K562 (cell line): ENCODE data around the gene SNTG2. TPM values are rescaled to one million over a fixed set of nuclear protein-coding genes. Genes with fewer than 3 reads are reported as not detected.

ENCODE experiments used
- ATAC-seq: fragments of 200-7000 bp; cut with Tn5 transposase; 3 replicates; pipeline ENCODE4 v1.9.1; 2020; ENCODE audit warnings: moderate library complexity
- BruUV-seq: library from RNA; stranded (reverse); fragments of 400-500 nt; replicated peaks from 2 replicates; lab custom pipeline; 2021; lab: Mats Ljungman, UMichigan
- CTCF ChIA-PET: fragments of 300-600 bp; formaldehyde crosslinking; extraction: SDS; loops from one replicate; lab custom pipeline; 2021; ENCODE audit warnings: low intra/inter-chr PET ratio; lab: Yijun Ruan, JAX
- POLR2A ChIA-PET: fragments of 300-600, 350-650 bp; sonication (Branson Sonifier 250); formaldehyde crosslinking; extraction: SDS; loops from one replicate; lab custom pipeline; 2021; ENCODE audit warnings: antibody characterized with exemption, inconsistent platforms; lab: Yijun Ruan, JAX
- DNase-seq, 4 experiments: peaks; one replicate each; pipeline versions ENCODE4 v3.0.0 to v3.0.0-alpha.2; 2011 to 2018; ENCODE audit warnings: low spot score in 3 of 4, mixed read lengths in 3 of 4; ENCODE audit errors: extremely low read depth in 1 of 4
- FAIRE-seq: peaks from 2 replicates; lab custom pipeline; 2011; peaks lifted over from hg19 to GRCh38; lab: Jason Lieb, UNC
- H2AFZ ChIP-seq: 2 replicates; pipeline ENCODE4 v1.6.0; 2011; ENCODE audit warnings: low read depth, low read length, control low read depth, inconsistent platforms
- H3K27ac ChIP-seq: fragments of 200-600 bp; 3 replicates; pipeline ENCODE4 v1.8.0; 2011; ENCODE audit warnings: low read depth, mild to moderate bottlenecking, control low read depth, inconsistent platforms, low read length, moderate library complexity, mixed read lengths; ENCODE audit errors: extremely low read depth
- H3K27me3 ChIP-seq, 2 experiments: fragments of 300-600 bp in 1 of 2; 2 replicates in 1 of 2; 3 replicates in 1 of 2; pipeline versions ENCODE4 v1.6.0 to v1.8.0; 2011; ENCODE audit warnings: inconsistent platforms in 2 of 2, low read length in 2 of 2, mild to moderate bottlenecking in 1 of 2, mixed read lengths in 1 of 2, moderate library complexity in 1 of 2; ENCODE audit not compliant: control insufficient read depth in 2 of 2, insufficient read depth in 2 of 2
- H3K36me3 ChIP-seq: fragments of 300-600 bp; 3 replicates; pipeline ENCODE4 v1.8.0; 2011; ENCODE audit warnings: mild to moderate bottlenecking, low read length, inconsistent platforms; ENCODE audit not compliant: control insufficient read depth, insufficient read depth
- H3K4me1 ChIP-seq, 2 experiments: fragments of 200-600 bp in 1 of 2; replicated peaks in 1 of 2; 2 replicates in 1 of 2; 3 replicates in 1 of 2; pipeline versions ENCODE4 v1.5.1 to v1.8.0; 2011; ENCODE audit warnings: inconsistent platforms in 2 of 2, low read length in 2 of 2, mild to moderate bottlenecking in 1 of 2, mixed read lengths in 1 of 2, moderate library complexity in 1 of 2; ENCODE audit not compliant: control insufficient read depth in 2 of 2, insufficient read depth in 2 of 2
- H3K4me2 ChIP-seq: 2 replicates; pipeline ENCODE4 v1.6.1; 2011; ENCODE audit warnings: low read length, control low read depth, inconsistent platforms, mixed read lengths; ENCODE audit not compliant: insufficient read depth
- H3K4me3 ChIP-seq: fragments of 200-600 bp; sonication (generic), shearing (Covaris generic); 2 replicates; pipeline ENCODE4 v1.5.1; 2016; ENCODE audit warnings: control low read depth, inconsistent platforms
- H3K79me2 ChIP-seq: fragments of 200-600 bp; 3 replicates; pipeline ENCODE4 v1.8.0; 2011; ENCODE audit warnings: low read length, inconsistent platforms; ENCODE audit not compliant: control insufficient read depth, insufficient read depth
- H3K9ac ChIP-seq, 2 experiments: 2 replicates each; pipeline versions ENCODE4 v1.6.0 to v1.6.1; 2011; ENCODE audit warnings: low read depth in 2 of 2, low read length in 2 of 2, control low read depth in 1 of 2, inconsistent platforms in 1 of 2, mild to moderate bottlenecking in 1 of 2, mixed read lengths in 1 of 2; ENCODE audit not compliant: insufficient read depth in 1 of 2
- H3K9me1 ChIP-seq: one replicate; pipeline ENCODE4 v1.6.0; 2011; ENCODE audit warnings: inconsistent platforms, mild to moderate bottlenecking, low read length, moderate library complexity; ENCODE audit not compliant: control insufficient read depth, insufficient read depth
- H3K9me3 ChIP-seq: replicated peaks from 2 replicates; pipeline ENCODE4 v1.5.1; 2011; ENCODE audit warnings: low read depth, low read length, inconsistent platforms; ENCODE audit not compliant: control insufficient read depth, insufficient read depth
- H4K20me1 ChIP-seq: replicated peaks from 2 replicates; pipeline ENCODE4 v1.6.1; 2011; ENCODE audit warnings: low read length, inconsistent platforms, mixed read lengths; ENCODE audit not compliant: control insufficient read depth, insufficient read depth
- CBFB ChIP-seq: sonication (generic); formaldehyde crosslinking; IDR thresholded peaks from 2 replicates; pipeline ENCODE4 v1.4.0; 2020; ENCODE audit warnings: mild to moderate bottlenecking, missing genetic modification reagents
- GABPB1 ChIP-seq: sonication (generic); formaldehyde crosslinking; IDR thresholded peaks from 2 replicates; pipeline ENCODE4 v1.8.0; 2022; ENCODE audit warnings: mild to moderate bottlenecking, missing genetic modification reagents
- SMAD1 ChIP-seq: fragments of 150-350 bp; IDR thresholded peaks from 2 replicates; pipeline ENCODE4 v1.6.1; 2014; ENCODE audit warnings: low read length, low read depth; ENCODE audit not compliant: partially characterized antibody
- ZNF316 ChIP-seq: fragments of 450-650 bp; IDR thresholded peaks from 2 replicates; pipeline ENCODE4 v1.6.1; 2016
- WGBS: fragments of 100-300 bp; shearing (Covaris generic); methylation state at CpG from one replicate; pipeline ENCODE4 v1.1.6; 2016; ENCODE audit warnings: low coverage, mixed read lengths; ENCODE audit not compliant: insufficient coverage; ENCODE audit errors: missing lambda C conversion rate; 5-methylcytosine and 5-hydroxymethylcytosine counted together
- in situ Hi-C: fragments of 300-500 bp; cut with MboI; formaldehyde crosslinking; loops from 4 replicates; pipeline ENCODE4 v1.15.0; 2018; ENCODE audit warnings: inconsistent platforms, mixed read lengths
- intact Hi-C: fragments of 100-400 bp; cut with micrococcal nuclease; formaldehyde crosslinking; loops from 2 replicates; pipeline ENCODE4 v1.14.2; 2022
- polyA plus RNA-seq, 8 experiments: library from polyadenylated mRNA; depleted of rRNA in 4 of 8; stranded (reverse) in 5 of 8; unstranded in 3 of 8; fragments of >200 nt; fragmentation: Nextera tagmentation in 2 of 8; fragmentation: Illumina TruSeq in 1 of 8; extraction: Ambion mirVana in 2 of 8; extraction: Trizol in 1 of 8; gene quantifications; 2 replicates each; pipeline versions ENCODE4 v1.2.1 to v1.2.3, GENCODE V29; 2011 to 2014; ENCODE audit warnings: inconsistent platforms in 1 of 8, missing spikeins in 1 of 8
- total RNA-seq, 7 experiments: library from RNA; depleted of rRNA in 6 of 7; stranded (reverse); fragments of >200 nt in 6 of 7; fragmentation: Illumina TruSeq in 2 of 7; extraction: Trizol in 2 of 7; gene quantifications; 2 replicates each; pipeline versions ENCODE4 v1.2.1 to v1.2.3, GENCODE V29; 2011 to 2021; ENCODE audit warnings: low replicate concordance in 1 of 7
- TF ChIP-seq, protein P1 (sequence below): fragments of 450-650 bp; IDR thresholded peaks from 2 replicates; pipeline ENCODE4 v1.6.1; 2016; ENCODE audit warnings: mild to moderate bottlenecking, moderate library complexity

The SNTG2 gene
- total and polyA plus RNA-seq, 9 of the 15 experiments (the other 6 are each of a cell fraction or from before 2014, with no cell fraction given), result not detected

DNA sequence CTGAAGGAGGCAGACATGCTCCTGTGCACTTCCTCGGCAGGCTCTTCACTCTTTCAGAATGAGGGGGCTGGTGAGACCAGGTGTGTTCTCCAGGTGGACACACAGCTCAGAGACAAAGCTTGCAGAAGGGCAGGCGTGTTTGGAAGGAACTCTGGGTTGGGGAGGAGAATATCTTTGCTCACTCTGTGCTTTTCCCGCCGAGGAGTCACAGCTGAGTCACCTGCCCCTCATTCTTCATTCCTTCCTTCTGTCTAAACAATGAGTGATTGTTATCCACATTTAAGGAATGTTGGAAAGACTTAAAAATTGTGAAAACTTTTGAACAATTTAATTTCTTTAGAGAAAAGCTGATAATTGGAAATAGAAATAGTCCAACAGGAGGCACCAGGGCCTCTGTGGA, 336.3 kb downstream of the SNTG2 start (continued):
- no peak for TF ChIP-seq GABPB1 (CRISPR knock-in tag)

DNA sequence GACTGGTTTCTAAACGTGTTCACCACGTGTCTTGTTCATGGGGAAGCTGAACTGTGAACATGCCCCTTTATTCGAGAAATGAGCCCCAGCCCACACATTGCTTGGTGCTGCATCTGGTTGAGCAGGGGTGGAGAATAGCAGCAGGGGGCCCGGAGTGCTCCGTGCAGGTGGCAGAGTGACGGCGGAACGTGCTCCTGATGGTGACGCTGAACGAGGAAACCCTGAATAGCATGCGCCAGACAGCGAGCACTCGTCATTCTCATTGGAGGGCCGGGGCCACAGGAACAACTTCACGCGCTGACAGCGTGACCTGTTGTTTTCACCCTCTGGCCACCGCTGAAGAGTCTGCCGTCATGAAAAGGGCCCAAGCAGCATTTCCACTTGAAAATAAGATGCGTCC, 336.8 kb downstream of the SNTG2 start:
- H4K20me1 ChIP-seq, result no peaks in the 10 kb centered on the region
- in situ Hi-C loops, result no loop called here
- DNase-seq (no peak), ATAC-seq (no peak), FAIRE-seq (no peak)
- H3K79me2 ChIP-seq, result no peaks in the 10 kb centered on the region
- no peak overlapping the region for H3K27ac ChIP-seq
- no peak overlapping the region for H3K4me3 ChIP-seq
- under 1% methylated on average over 20 of the region's 20 CpGs for WGBS
- CTCF ChIA-PET, result no interaction called here
- H3K4me2 ChIP-seq, result no peak overlapping the region
- H3K9ac ChIP-seq, result no peak overlapping the region
- TF ChIP-seq SMAD1, result no peak
- TF ChIP-seq ZNF316, result no peak
- TF ChIP-seq CBFB, result no peak
- TF ChIP-seq, protein P1, sequence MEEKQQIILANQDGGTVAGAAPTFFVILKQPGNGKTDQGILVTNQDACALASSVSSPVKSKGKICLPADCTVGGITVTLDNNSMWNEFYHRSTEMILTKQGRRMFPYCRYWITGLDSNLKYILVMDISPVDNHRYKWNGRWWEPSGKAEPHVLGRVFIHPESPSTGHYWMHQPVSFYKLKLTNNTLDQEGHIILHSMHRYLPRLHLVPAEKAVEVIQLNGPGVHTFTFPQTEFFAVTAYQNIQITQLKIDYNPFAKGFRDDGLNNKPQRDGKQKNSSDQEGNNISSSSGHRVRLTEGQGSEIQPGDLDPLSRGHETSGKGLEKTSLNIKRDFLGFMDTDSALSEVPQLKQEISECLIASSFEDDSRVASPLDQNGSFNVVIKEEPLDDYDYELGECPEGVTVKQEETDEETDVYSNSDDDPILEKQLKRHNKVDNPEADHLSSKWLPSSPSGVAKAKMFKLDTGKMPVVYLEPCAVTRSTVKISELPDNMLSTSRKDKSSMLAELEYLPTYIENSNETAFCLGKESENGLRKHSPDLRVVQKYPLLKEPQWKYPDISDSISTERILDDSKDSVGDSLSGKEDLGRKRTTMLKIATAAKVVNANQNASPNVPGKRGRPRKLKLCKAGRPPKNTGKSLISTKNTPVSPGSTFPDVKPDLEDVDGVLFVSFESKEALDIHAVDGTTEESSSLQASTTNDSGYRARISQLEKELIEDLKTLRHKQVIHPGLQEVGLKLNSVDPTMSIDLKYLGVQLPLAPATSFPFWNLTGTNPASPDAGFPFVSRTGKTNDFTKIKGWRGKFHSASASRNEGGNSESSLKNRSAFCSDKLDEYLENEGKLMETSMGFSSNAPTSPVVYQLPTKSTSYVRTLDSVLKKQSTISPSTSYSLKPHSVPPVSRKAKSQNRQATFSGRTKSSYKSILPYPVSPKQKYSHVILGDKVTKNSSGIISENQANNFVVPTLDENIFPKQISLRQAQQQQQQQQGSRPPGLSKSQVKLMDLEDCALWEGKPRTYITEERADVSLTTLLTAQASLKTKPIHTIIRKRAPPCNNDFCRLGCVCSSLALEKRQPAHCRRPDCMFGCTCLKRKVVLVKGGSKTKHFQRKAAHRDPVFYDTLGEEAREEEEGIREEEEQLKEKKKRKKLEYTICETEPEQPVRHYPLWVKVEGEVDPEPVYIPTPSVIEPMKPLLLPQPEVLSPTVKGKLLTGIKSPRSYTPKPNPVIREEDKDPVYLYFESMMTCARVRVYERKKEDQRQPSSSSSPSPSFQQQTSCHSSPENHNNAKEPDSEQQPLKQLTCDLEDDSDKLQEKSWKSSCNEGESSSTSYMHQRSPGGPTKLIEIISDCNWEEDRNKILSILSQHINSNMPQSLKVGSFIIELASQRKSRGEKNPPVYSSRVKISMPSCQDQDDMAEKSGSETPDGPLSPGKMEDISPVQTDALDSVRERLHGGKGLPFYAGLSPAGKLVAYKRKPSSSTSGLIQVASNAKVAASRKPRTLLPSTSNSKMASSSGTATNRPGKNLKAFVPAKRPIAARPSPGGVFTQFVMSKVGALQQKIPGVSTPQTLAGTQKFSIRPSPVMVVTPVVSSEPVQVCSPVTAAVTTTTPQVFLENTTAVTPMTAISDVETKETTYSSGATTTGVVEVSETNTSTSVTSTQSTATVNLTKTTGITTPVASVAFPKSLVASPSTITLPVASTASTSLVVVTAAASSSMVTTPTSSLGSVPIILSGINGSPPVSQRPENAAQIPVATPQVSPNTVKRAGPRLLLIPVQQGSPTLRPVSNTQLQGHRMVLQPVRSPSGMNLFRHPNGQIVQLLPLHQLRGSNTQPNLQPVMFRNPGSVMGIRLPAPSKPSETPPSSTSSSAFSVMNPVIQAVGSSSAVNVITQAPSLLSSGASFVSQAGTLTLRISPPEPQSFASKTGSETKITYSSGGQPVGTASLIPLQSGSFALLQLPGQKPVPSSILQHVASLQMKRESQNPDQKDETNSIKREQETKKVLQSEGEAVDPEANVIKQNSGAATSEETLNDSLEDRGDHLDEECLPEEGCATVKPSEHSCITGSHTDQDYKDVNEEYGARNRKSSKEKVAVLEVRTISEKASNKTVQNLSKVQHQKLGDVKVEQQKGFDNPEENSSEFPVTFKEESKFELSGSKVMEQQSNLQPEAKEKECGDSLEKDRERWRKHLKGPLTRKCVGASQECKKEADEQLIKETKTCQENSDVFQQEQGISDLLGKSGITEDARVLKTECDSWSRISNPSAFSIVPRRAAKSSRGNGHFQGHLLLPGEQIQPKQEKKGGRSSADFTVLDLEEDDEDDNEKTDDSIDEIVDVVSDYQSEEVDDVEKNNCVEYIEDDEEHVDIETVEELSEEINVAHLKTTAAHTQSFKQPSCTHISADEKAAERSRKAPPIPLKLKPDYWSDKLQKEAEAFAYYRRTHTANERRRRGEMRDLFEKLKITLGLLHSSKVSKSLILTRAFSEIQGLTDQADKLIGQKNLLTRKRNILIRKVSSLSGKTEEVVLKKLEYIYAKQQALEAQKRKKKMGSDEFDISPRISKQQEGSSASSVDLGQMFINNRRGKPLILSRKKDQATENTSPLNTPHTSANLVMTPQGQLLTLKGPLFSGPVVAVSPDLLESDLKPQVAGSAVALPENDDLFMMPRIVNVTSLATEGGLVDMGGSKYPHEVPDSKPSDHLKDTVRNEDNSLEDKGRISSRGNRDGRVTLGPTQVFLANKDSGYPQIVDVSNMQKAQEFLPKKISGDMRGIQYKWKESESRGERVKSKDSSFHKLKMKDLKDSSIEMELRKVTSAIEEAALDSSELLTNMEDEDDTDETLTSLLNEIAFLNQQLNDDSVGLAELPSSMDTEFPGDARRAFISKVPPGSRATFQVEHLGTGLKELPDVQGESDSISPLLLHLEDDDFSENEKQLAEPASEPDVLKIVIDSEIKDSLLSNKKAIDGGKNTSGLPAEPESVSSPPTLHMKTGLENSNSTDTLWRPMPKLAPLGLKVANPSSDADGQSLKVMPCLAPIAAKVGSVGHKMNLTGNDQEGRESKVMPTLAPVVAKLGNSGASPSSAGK, result 0 out of 2 replicates have a peak, but pooled peaks have one; percentile 14
- TF ChIP-seq, all 486 proteins: peak for 1
- peaks cover 0 to 6% of the 10 kb centered on the region in 2 experiments; a peak in 1 of 5 replicates for H3K4me1 ChIP-seq
- no peaks in the 10 kb centered on the region for H3K36me3 ChIP-seq
- no TSS peak for BruUV-seq
- H3K9me1 ChIP-seq, result no peaks in the 10 kb centered on the region
- POLR2A ChIA-PET, result no interaction called here
- H2AFZ ChIP-seq, result no peak overlapping the region
- peaks cover 0 to 10% of the 10 kb centered on the region in 2 experiments; a peak in 2 of 5 replicates for H3K27me3 ChIP-seq
- no peaks in the 10 kb centered on the region for H3K9me3 ChIP-seq
- intact Hi-C loops, result no loop called here
